Measurements from ENCODE around the gene TPRN.

- TF ChIP-seq EZH2 (IDR thresholded peaks at IDR 0.05; ENCODE audit: borderline replicate concordance, low read length), result no peak
- TF ChIP-seq CTCF (IDR thresholded peaks at IDR 0.05; ENCODE audit: low read length), result no peak
Measured at GRCh38 chr9:137211532-137211931, 11.0 kb upstream of the TPRN start.

All from OCI-LY1 (cell line).